Psoas muscle (tissue), 8 donors: Measurements from ENCODE around the gene PIK3R6. TPM values are rescaled to one million over a fixed set of nuclear protein-coding genes. Genes with fewer than 3 reads are reported as not detected.
"Not testable (repeated sequence)": the region's sequence is repeated elsewhere in the genome, so short reads cannot be mapped to it uniquely, and the experiment has no call there.

Experiments
- ATAC-seq, 4 donors: fragments of 200-7000 bp; cut with Tn5 transposase; one replicate each; pipeline ENCODE4 v1.9.1; 2020; ENCODE audit warnings: moderate library complexity in 3 of 4, mild to moderate bottlenecking in 2 of 4
- DNase-seq, 2 donors: peaks; one replicate each; pipeline ENCODE4 v3.0.0-alpha.2; 2020
- H3K27ac ChIP-seq: fragments of 200-600 bp; one replicate; pipeline ENCODE4 v1.8.0; 2022
- H3K27me3 ChIP-seq, 3 donors: fragments of 200-600 bp in 1 of 3; one replicate each; pipeline versions ENCODE4 v1.6.1 to v1.8.0; 2013 to 2022; ENCODE audit warnings: low read length in 2 of 3, mild to moderate bottlenecking in 2 of 3, moderate library complexity in 1 of 3; ENCODE audit not compliant: insufficient read depth in 3 of 3
- H3K36me3 ChIP-seq, 2 donors: fragments of 200-600 bp in 1 of 2; one replicate each; pipeline versions ENCODE4 v1.6.1 to v1.8.0; 2013 to 2022; ENCODE audit warnings: low read depth in 1 of 2, mild to moderate bottlenecking in 1 of 2, moderate library complexity in 1 of 2; ENCODE audit not compliant: insufficient read depth in 1 of 2
- H3K4me1 ChIP-seq: fragments of 200-600 bp; one replicate; pipeline ENCODE4 v1.8.0; 2022
- H3K4me3 ChIP-seq: fragments of 200-600 bp; one replicate; pipeline ENCODE4 v1.8.0; 2022; ENCODE audit warnings: mild to moderate bottlenecking
- H3K9me3 ChIP-seq: fragments of 200-600 bp; one replicate; pipeline ENCODE4 v1.8.0; 2022
- CTCF ChIP-seq: fragments of 200-600 bp; IDR thresholded peaks from one replicate; pipeline ENCODE4 v1.8.0; 2022; ENCODE audit warnings: antibody characterized with exemption
- WGBS, 3 donors: extraction: QIAGEN DNeasy Blood & Tissue Kit; methylation state at CpG; one replicate each; pipeline versions ENCODE4 v1.1.6 to v1.1.7; 2013; 5-methylcytosine and 5-hydroxymethylcytosine counted together
- intact Hi-C, 2 donors: fragments of 100-400 bp; cut with DNase I; formaldehyde crosslinking; loops; one replicate each; pipeline versions ENCODE4 v1.11.0 to v1.14.2; 2022
- polyA plus RNA-seq, 3 donors: library from polyadenylated mRNA; stranded (reverse); fragments of 200-250 nt; gene quantifications; one replicate each; pipeline ENCODE4 v1.2.3, GENCODE V29; 2013
- total RNA-seq, 4 donors: library from RNA; stranded (reverse); fragmentation: NEBNext Ultra II Directional in 2 of 4; extraction: Animal tissue kit (Norgen Biotek cat#: 25700) in 2 of 4; gene quantifications; one replicate each; pipeline versions ENCODE4 v1.2.1 to v1.2.4, GENCODE V29; 2021 to 2023
- donor health status: healthy with polysubstance abuse.
- donor health status: DM: no; HTN: no; CAD: no; lungs with moderate emphysema.
- donor health status: Bipolar disorder and iron deficiency.
- donor health status: healthy.
- donor health status: DM: yes; HTN: yes; CAD: no.
- donor health status: DM: no; HTN: no; CAD: no.
- donor health status: DM: no; HTN: no; CAD: no.
- donor health status: DM: yes; HTN: yes; CAD: no.

Gene PIK3R6
- total and polyA plus RNA-seq, 7 donors = 0.08 to 0.58 (median 0.32) TPM

- no peaks in the 10 kb centered on the region for H3K4me1 ChIP-seq
- H3K27me3 ChIP-seq = peaks cover 0 to 3% (median 0%) of the 10 kb centered on the region in 3 donors
- H3K27ac ChIP-seq = no peak overlapping the region
- H3K9me3 ChIP-seq = peaks cover 6% of the 10 kb centered on the region
- ATAC-seq = no peak
- no peak for TF ChIP-seq CTCF
- DNase-seq = no peak
- intact Hi-C loops = no loop called here
- no peaks in the 10 kb centered on the region for H3K36me3 ChIP-seq
- WGBS, 3 donors = 86 to 93% (median 92%) methylated on average over 3 of the region's 3 CpGs
- no peak overlapping the region for H3K4me3 ChIP-seq
Observed at GRCh38 chr17:8806253-8806925, 61.1 kb downstream of the PIK3R6 start.

GRCh38 chr17:8805396-8805795, 62.1 kb downstream of the PIK3R6 start:
- H3K27me3 ChIP-seq, DNase-seq, ATAC-seq, H3K9me3 ChIP-seq, H3K27ac ChIP-seq, intact Hi-C loops, H3K36me3 ChIP-seq, H3K4me1 ChIP-seq, H3K4me3 ChIP-seq: not testable (repeated sequence)
- WGBS, 3 donors = 87 to 91% (median 91%) methylated on average over 10 of the region's 10 CpGs

GRCh38 chr17:8803531-8804420, 63.7 kb downstream of the PIK3R6 start:
- DNase-seq (no peak), ATAC-seq (no peak)
- Histone ChIP-seq H3K4me3 (no peak overlapping the region), H3K36me3 (no peaks in the 10 kb centered on the region), H3K27ac (no peak overlapping the region), H3K9me3 (peaks cover 2% of the 10 kb centered on the region), H3K4me1 (no peaks in the 10 kb centered on the region), H3K27me3 (peaks cover 0 to 10% (median 3%) of the 10 kb centered on the region in 3 donors)
- TF ChIP-seq CTCF = no peak
- 69 to 75% (median 71%) methylated on average over 19 of the region's 19 CpGs for whole genome bisulfite sequencing, 3 donors
- intact Hi-C loops = no loop called here

- Histone ChIP-seq H3K4me3 (no peak overlapping the region), H3K27me3 (peaks cover 0 to 27% (median 3%) of the 10 kb centered on the region in 3 donors), H3K9me3 (no peaks in the 10 kb centered on the region), H3K36me3 (no peaks in the 10 kb centered on the region), H3K4me1 (no peaks in the 10 kb centered on the region), H3K27ac (no peak overlapping the region)
- intact Hi-C loops = no loop called here
- WGBS, 3 donors = 82 to 88% (median 85%) methylated on average over 6 of the region's 6 CpGs
- TF ChIP-seq CTCF = no peak
- no peak for ATAC-seq
- no peak for DNase-seq
Observed at GRCh38 chr17:8801135-8801840, 66.2 kb downstream of the PIK3R6 start.

GRCh38 chr17:8800656-8801055, 66.8 kb downstream of the PIK3R6 start:
- Histone ChIP-seq H3K27me3 (peaks cover 0 to 27% (median 3%) of the 10 kb centered on the region in 3 donors), H3K4me3 (no peak overlapping the region), H3K4me1 (no peaks in the 10 kb centered on the region), H3K9me3 (no peaks in the 10 kb centered on the region), H3K27ac (no peak overlapping the region), H3K36me3 (no peaks in the 10 kb centered on the region)
- no peak for TF ChIP-seq CTCF
- no peak for ATAC-seq
- no peak for DNase-seq
- WGBS, 3 donors = 58 to 84% (median 79%) methylated on average over 2 of the region's 2 CpGs
- intact Hi-C loops = no loop called here
